Measurements from ENCODE around the gene MGLL.

- TF ChIP-seq POLR2A (IDR thresholded peaks at IDR 0.05) (no peak), CTCF (IDR thresholded peaks at IDR 0.05) (no peak)
Measured at GRCh38 chr3:127680798-127681221, 141.5 kb downstream of the MGLL start.

All from suprapubic skin (tissue), 3 donors.